Bronchial smooth muscle cell (primary cell): ENCODE data around the gene HSP90AA1. TPM values are rescaled to one million over a fixed set of nuclear protein-coding genes. Genes with fewer than 3 reads are reported as not detected.

Source experiments
- total RNA-seq: library from RNA; depleted of rRNA; stranded (reverse); fragments of >200 nt; gene quantifications from 2 replicates; pipeline ENCODE4 v1.2.1, GENCODE V29; 2014

Gene HSP90AA1
- 200 and 226 TPM in 2 replicates for total RNA-seq

DNA sequence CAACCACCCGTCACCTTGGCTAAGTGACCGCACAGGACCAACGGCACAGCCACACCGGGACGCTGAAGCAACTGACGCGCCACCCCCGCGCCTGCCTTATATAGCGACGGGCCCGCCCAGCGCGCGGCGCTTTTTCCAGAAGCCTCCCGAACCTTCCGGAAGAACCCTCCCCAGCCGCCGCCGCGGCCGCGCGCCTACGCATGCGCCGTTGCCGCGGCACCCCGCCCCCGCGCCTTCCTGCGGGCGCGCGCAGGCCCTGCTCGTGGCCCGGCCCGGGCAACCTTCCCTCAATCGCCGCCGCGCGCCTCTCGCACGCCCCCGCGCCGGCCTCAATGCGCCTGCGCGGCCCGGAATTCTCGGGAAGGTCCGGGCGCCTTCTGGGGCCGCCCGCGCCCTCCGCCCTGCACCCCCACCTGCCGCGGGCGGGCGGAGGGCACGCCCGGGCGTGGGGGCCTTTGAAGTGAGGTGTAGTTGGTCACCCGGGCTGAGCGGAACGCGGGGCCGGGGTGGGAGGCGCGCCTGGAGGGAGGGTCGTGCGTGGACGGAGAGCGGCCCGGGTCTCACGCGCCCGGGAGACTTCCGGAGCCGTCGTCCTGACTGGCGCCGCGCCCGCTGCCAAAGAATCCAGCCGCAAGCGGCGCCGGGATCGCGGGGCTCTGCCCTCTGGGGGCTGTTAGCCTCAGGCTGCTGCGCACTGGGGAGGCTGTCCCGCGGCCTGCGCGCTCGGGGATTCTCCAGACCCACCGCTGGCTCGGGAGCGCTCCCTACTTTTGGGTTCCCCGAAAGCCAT lies at the start of gene HSP90AA1:
TSS of gene HSP90AA1 (minus strand) at position 73 of the 790 bp plus-strand sequence. CDS start 666 bp downstream, outside the sequence.

Other genes with a start within 250 kb of the HSP90AA1 start
- gene DYNC1H1, start 122.5 kb downstream of the HSP90AA1 start, total RNA-seq = 258 and 542 TPM in 2 replicates
- gene WDR20, start 52.9 kb upstream of the HSP90AA1 start, total RNA-seq = 14.0 and 16.4 TPM in 2 replicates
- gene MOK, start 218.1 kb upstream of the HSP90AA1 start, total RNA-seq = 4.6 and 6.6 TPM in 2 replicates
- 5.6 and 9.0 TPM in 2 replicates for gene ZNF839, start 232.7 kb upstream of the HSP90AA1 start, total RNA-seq